ENCODE measurements around the gene CLMP.
A peak's percentile ranks its signal among the peaks of the same experiment; 100 is the strongest.

CLMP gene

GRCh38 chr11:123150882-123151281, 44.2 kb downstream of the CLMP start:
- no peak for TF ChIP-seq ZNF488 (tag by site-specific recombination; IDR thresholded peaks at IDR 0.05)
- TF ChIP-seq, protein P1, sequence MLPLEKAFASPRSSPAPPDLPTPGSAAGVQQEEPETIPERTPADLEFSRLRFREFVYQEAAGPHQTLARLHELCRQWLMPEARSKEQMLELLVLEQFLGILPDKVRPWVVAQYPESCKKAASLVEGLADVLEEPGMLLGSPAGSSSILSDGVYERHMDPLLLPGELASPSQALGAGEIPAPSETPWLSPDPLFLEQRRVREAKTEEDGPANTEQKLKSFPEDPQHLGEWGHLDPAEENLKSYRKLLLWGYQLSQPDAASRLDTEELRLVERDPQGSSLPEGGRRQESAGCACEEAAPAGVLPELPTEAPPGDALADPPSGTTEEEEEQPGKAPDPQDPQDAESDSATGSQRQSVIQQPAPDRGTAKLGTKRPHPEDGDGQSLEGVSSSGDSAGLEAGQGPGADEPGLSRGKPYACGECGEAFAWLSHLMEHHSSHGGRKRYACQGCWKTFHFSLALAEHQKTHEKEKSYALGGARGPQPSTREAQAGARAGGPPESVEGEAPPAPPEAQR (tag by site-specific recombination; IDR thresholded peaks at IDR 0.05) = no peak
- TF ChIP-seq REPIN1 (tag by site-specific recombination; IDR thresholded peaks at IDR 0.05; ENCODE audit: low read depth) = no peak
- no peak for TF ChIP-seq ZFP37 (tag by site-specific recombination; IDR thresholded peaks at IDR 0.05)
- no peak for TF ChIP-seq MYNN (tag by site-specific recombination; IDR thresholded peaks at IDR 0.05; ENCODE audit: borderline replicate concordance)
- peak; percentile 84 for TF ChIP-seq SCRT1 (tag by site-specific recombination; IDR thresholded peaks at IDR 0.05; ENCODE audit: borderline replicate concordance)
- TF ChIP-seq SCRT2 (tag by site-specific recombination; IDR thresholded peaks at IDR 0.05) = peak; percentile 86
- TF ChIP-seq ZFP69B (tag by site-specific recombination; IDR thresholded peaks at IDR 0.05) = no peak
- TF ChIP-seq ZNF677 (tag by site-specific recombination; IDR thresholded peaks at IDR 0.05) = no peak
- no peak for TF ChIP-seq ZNF350 (tag by site-specific recombination; IDR thresholded peaks at IDR 0.05)
- no peak for TF ChIP-seq ZBTB7A (tag by site-specific recombination; IDR thresholded peaks at IDR 0.05; ENCODE audit: low read depth)
- no peak for TF ChIP-seq ZNF610 (tag by site-specific recombination; IDR thresholded peaks at IDR 0.05; ENCODE audit: borderline replicate concordance)
- Histone ChIP-seq H3K27ac (ENCODE audit: extremely low read depth, low read depth, low read length) (no peak overlapping the region), H3K9me3 (ENCODE audit: control insufficient read depth, insufficient read depth, low read depth, low read length) (no peaks in the 10 kb centered on the region), H3K4me3 (ENCODE audit: low read depth, low read length) (no peak overlapping the region), H3K4me1 (ENCODE audit: control insufficient read depth, insufficient read depth, low read length) (no peaks in the 10 kb centered on the region), H3K36me3 (ENCODE audit: control insufficient read depth in 2 of 2, insufficient read depth in 1 of 2, low read length in 2 of 2) (no peaks in the 10 kb centered on the region)
- CTCF ChIA-PET = no interaction called here
- POLR2A ChIA-PET = no interaction called here

DNA sequence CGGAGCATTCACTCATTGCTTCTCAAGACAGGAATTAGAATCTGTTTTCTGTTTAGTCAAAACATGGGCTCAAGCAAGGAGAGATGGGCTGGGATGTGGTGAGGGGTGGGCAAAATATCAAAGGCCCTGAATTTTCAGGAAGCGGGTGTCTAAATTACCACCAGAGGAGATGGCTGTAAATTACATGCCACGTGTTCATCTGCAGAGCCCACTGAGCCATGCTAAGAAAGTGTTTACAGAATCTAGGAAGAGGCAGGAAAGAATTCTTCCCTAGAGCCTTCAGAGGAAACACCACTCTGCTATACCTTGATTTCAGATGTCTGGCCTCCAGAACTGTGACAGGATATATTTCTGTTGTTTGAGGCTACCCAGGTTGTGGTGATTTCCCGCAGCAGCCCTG, 46.1 kb downstream of the CLMP start:
- Histone ChIP-seq H3K4me3 (ENCODE audit: low read depth, low read length) (no peak overlapping the region), H3K27ac (ENCODE audit: extremely low read depth, low read depth, low read length) (no peak overlapping the region), H3K4me1 (ENCODE audit: control insufficient read depth, insufficient read depth, low read length) (no peaks in the 10 kb centered on the region), H3K9me3 (ENCODE audit: control insufficient read depth, insufficient read depth, low read depth, low read length) (no peaks in the 10 kb centered on the region), H3K36me3 (ENCODE audit: control insufficient read depth in 2 of 2, insufficient read depth in 1 of 2, low read length in 2 of 2) (no peaks in the 10 kb centered on the region)
- POLR2A ChIA-PET = no interaction called here
- no peak for TF ChIP-seq ZNF202 (tag by site-specific recombination; IDR thresholded peaks at IDR 0.05; ENCODE audit: borderline replicate concordance)
- TF ChIP-seq ZFP41 (tag by site-specific recombination; IDR thresholded peaks at IDR 0.05; ENCODE audit: borderline replicate concordance) = no peak
- no peak for TF ChIP-seq ZNF18 (tag by site-specific recombination; IDR thresholded peaks at IDR 0.05)
- TF ChIP-seq ZNF560 (tag by site-specific recombination; IDR thresholded peaks at IDR 0.05; ENCODE audit: borderline replicate concordance) = no peak
- TF ChIP-seq, protein P1 (tag by site-specific recombination; IDR thresholded peaks at IDR 0.05) = no peak
- TF ChIP-seq ZNF558 (tag by site-specific recombination; IDR thresholded peaks at IDR 0.05) = no peak
- no peak for TF ChIP-seq ZSCAN23 (tag by site-specific recombination; IDR thresholded peaks at IDR 0.05)
- TF ChIP-seq ZNF596 (tag by site-specific recombination; IDR thresholded peaks at IDR 0.05) = no peak
- no peak for TF ChIP-seq ZNF350 (tag by site-specific recombination; IDR thresholded peaks at IDR 0.05)
- TF ChIP-seq ZNF248 (tag by site-specific recombination; IDR thresholded peaks at IDR 0.05) = no peak
- TF ChIP-seq, protein P2, sequence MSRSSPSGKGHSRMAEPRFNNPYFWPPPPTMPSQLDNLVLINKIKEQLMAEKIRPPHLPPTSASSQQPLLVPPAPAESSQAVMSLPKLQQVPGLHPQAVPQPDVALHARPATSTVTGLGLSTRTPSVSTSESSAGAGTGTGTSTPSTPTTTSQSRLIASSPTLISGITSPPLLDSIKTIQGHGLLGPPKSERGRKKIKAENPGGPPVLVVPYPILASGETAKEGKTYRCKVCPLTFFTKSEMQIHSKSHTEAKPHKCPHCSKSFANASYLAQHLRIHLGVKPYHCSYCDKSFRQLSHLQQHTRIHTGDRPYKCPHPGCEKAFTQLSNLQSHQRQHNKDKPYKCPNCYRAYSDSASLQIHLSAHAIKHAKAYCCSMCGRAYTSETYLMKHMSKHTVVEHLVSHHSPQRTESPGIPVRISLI (tag by site-specific recombination; IDR thresholded peaks at IDR 0.05) = no peak
- TF ChIP-seq GLIS2 (tag by site-specific recombination; IDR thresholded peaks at IDR 0.05) = no peak
- TF ChIP-seq ZFP3 (tag by site-specific recombination; IDR thresholded peaks at IDR 0.05; ENCODE audit: low read depth) = no peak
- no peak for TF ChIP-seq ZNF184 (tag by site-specific recombination; IDR thresholded peaks at IDR 0.05)
- no peak for TF ChIP-seq BCL11A (tag by site-specific recombination; IDR thresholded peaks at IDR 0.05; ENCODE audit: low read depth)
- TF ChIP-seq ZNF148 (tag by site-specific recombination; IDR thresholded peaks at IDR 0.05; ENCODE audit: borderline replicate concordance) = no peak
- TF ChIP-seq ZXDB (tag by site-specific recombination; IDR thresholded peaks at IDR 0.05) = no peak
- CTCF ChIA-PET = interaction anchor here (1.4 kb wide), 1 partner anchor 86 kb away, joined by 4 read pairs; no protein-coding TSS in a partner anchor
